NT2/D1 (cell line): ENCODE measurements around the gene SAFB.

Source experiments
- SUZ12 ChIP-seq: IDR thresholded peaks from 2 replicates; pipeline ENCODE4 v1.6.1; 2011; ENCODE audit not compliant: insufficient read length, insufficient read depth; ENCODE audit errors: extremely low read depth
- YY1 ChIP-seq: IDR thresholded peaks from 2 replicates; pipeline ENCODE4 v1.6.1; 2011; ENCODE audit not compliant: insufficient read length, insufficient read depth
- ZNF274 ChIP-seq: IDR thresholded peaks from 2 replicates; pipeline ENCODE4 v1.6.1; 2011; ENCODE audit warnings: mild to moderate bottlenecking, low read depth, low read length

GRCh38 chr19:5644037-5644436, 21.2 kb downstream of the SAFB start:
- TF ChIP-seq ZNF274 (no peak), SUZ12 (no peak), YY1 (no peak)
